SU-DHL-6 (cell line): ENCODE measurements around the gene KATNB1.

Experiments used
- H2AFZ ChIP-seq: fragments of 200-600 bp; sonication (generic); 2 replicates; pipeline ENCODE4 v1.6.1; 2014; ENCODE audit warnings: low read depth, mild to moderate bottlenecking, moderate library complexity, mixed read lengths, antibody characterized with exemption, low read length; ENCODE audit not compliant: severe bottlenecking
- H3F3A ChIP-seq: fragments of 200-600 bp; shearing (Covaris generic); 2 replicates; pipeline ENCODE4 v1.6.0; 2016; ENCODE audit warnings: antibody characterized with exemption, mild to moderate bottlenecking; ENCODE audit not compliant: insufficient read depth
- H3K27ac ChIP-seq: fragments of 200-600 bp; sonication (generic); 2 replicates; pipeline ENCODE4 v1.5.1; 2016; ENCODE audit warnings: low read depth, mild to moderate bottlenecking, low read length, moderate library complexity, mixed read lengths
- H3K27me3 ChIP-seq: fragments of 200-600 bp; sonication (generic), shearing (Covaris generic); 2 replicates; pipeline ENCODE4 v1.6.0; 2014; ENCODE audit warnings: mild to moderate bottlenecking, low read length
- H3K36me3 ChIP-seq: fragments of 200-600 bp; sonication (generic); 2 replicates; pipeline ENCODE4 v1.6.1; 2014; ENCODE audit warnings: mild to moderate bottlenecking, low read length, mixed read lengths
- H3K4me2 ChIP-seq: fragments of 300-600, 200-600 bp; shearing (Covaris generic), sonication (generic); 2 replicates; pipeline ENCODE4 v1.6.0; 2014; ENCODE audit warnings: low read length, low read depth, mild to moderate bottlenecking; ENCODE audit not compliant: poor library complexity, severe bottlenecking
- H3K4me3 ChIP-seq: fragments of 200-600 bp; sonication (generic); 2 replicates; pipeline ENCODE4 v1.5.1; 2014; ENCODE audit warnings: antibody characterized with exemption, low read length, mild to moderate bottlenecking, mixed read lengths; ENCODE audit not compliant: insufficient read depth, poor library complexity, severe bottlenecking
- H3K79me2 ChIP-seq: fragments of 200-600 bp; sonication (generic); 2 replicates; pipeline ENCODE4 v1.6.1; 2014; ENCODE audit warnings: mild to moderate bottlenecking, low read length, moderate library complexity; ENCODE audit not compliant: insufficient read depth
- H3K9ac ChIP-seq: fragments of 200-600 bp; sonication (generic); 2 replicates; pipeline ENCODE4 v1.7.0; 2014; ENCODE audit warnings: mild to moderate bottlenecking, low read length
- H3K9me2 ChIP-seq: fragments of 200-600 bp; sonication (generic); replicated peaks from 2 replicates; pipeline ENCODE4 v1.6.1; 2014; ENCODE audit warnings: low read length; ENCODE audit not compliant: insufficient read depth
- H3K9me3 ChIP-seq: fragments of 200-600 bp; sonication (generic); 2 replicates; pipeline ENCODE4 v1.6.1; 2014; ENCODE audit warnings: low read length, mixed read lengths; ENCODE audit not compliant: insufficient read depth
- H4K20me1 ChIP-seq: fragments of 200-600 bp; sonication (generic); 2 replicates; pipeline ENCODE4 v1.6.1; 2014; ENCODE audit warnings: low read depth, mild to moderate bottlenecking, antibody characterized with exemption, low read length, moderate library complexity, mixed read lengths
- EZH2phosphoT487 ChIP-seq: fragments of 200-600 bp; sonication (generic), shearing (Covaris generic); conservative IDR thresholded peaks from 2 replicates; pipeline ENCODE4 v1.6.1; 2018; ENCODE audit warnings: mild to moderate bottlenecking, antibody characterized with exemption, low read length, moderate library complexity, mixed read lengths
- TF ChIP-seq, protein P1 (sequence below): fragments of 200-600 bp; sonication (generic); IDR thresholded peaks from one replicate; pipeline ENCODE4 v1.5.1; 2017; ENCODE audit warnings: antibody characterized with exemption, mild to moderate bottlenecking, low read length, moderate library complexity; ENCODE audit not compliant: insufficient read depth, poor library complexity, severe bottlenecking

The KATNB1 gene

GRCh38 chr16:57769541-57770145, 34.1 kb downstream of the KATNB1 start:
- H3K27me3 ChIP-seq: no peaks in the 10 kb centered on the region
- H4K20me1 ChIP-seq: no peaks in the 10 kb centered on the region
- TF ChIP-seq, protein P1, sequence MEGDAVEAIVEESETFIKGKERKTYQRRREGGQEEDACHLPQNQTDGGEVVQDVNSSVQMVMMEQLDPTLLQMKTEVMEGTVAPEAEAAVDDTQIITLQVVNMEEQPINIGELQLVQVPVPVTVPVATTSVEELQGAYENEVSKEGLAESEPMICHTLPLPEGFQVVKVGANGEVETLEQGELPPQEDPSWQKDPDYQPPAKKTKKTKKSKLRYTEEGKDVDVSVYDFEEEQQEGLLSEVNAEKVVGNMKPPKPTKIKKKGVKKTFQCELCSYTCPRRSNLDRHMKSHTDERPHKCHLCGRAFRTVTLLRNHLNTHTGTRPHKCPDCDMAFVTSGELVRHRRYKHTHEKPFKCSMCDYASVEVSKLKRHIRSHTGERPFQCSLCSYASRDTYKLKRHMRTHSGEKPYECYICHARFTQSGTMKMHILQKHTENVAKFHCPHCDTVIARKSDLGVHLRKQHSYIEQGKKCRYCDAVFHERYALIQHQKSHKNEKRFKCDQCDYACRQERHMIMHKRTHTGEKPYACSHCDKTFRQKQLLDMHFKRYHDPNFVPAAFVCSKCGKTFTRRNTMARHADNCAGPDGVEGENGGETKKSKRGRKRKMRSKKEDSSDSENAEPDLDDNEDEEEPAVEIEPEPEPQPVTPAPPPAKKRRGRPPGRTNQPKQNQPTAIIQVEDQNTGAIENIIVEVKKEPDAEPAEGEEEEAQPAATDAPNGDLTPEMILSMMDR: no peak
- TF ChIP-seq EZH2phosphoT487: no peak
- no peaks in the 10 kb centered on the region for H3K9me2 ChIP-seq
- no peak overlapping the region for H3K4me3 ChIP-seq
- no peak overlapping the region for H3K9ac ChIP-seq
- H3F3A ChIP-seq: no peaks in the 10 kb centered on the region
- no peak overlapping the region for H3K27ac ChIP-seq
- no peaks in the 10 kb centered on the region for H3K79me2 ChIP-seq
- H3K36me3 ChIP-seq: no peaks in the 10 kb centered on the region
- H3K9me3 ChIP-seq: no peaks in the 10 kb centered on the region
- H2AFZ ChIP-seq: no peak overlapping the region
- no peak overlapping the region for H3K4me2 ChIP-seq

- Histone ChIP-seq H3K36me3 (no peaks in the 10 kb centered on the region), H3K9me3 (no peaks in the 10 kb centered on the region)
These were observed 34.8 kb downstream of the KATNB1 start for GRCh38 chr16:57770361-57770760.

DNA sequence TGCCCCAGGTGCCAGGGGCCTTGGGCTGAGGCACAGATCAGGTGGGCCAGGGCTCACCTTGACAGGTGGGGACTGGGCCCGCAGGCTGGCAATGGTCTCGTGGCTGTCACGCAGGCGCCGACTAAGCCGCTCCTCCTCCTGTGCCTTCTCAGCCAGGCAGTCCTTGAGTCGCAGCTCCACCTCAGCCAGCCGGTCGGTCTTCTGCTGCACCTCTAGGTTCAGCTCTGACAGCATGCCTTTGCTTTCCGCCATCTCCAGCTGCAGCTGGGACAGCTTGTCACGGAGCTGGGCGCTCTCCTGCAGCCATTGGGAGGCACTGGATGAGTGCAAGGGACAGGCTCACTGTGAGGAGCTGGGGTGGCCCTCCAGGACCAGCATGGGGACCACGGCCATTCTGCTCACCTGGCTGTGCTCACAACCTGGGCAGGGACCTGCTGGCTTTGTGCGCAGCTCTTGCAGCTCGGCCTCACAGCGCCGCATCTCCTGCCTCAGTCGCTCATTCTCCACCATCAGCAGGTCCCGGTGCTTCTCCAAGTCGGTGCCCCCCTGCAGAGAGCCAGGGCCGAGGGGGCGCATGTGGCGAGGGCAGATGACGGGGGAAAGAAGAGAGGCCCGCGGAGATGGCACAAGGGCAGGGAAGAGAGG, 35.7 kb downstream of the KATNB1 start:
- H3K4me2 ChIP-seq: no peak overlapping the region
- no peaks in the 10 kb centered on the region for H3K27me3 ChIP-seq
- H3K36me3 ChIP-seq: no peaks in the 10 kb centered on the region
- H3F3A ChIP-seq: no peaks in the 10 kb centered on the region
- TF ChIP-seq, protein P1: no peak
- no peak for TF ChIP-seq EZH2phosphoT487
- H3K9ac ChIP-seq: no peak overlapping the region
- no peaks in the 10 kb centered on the region for H3K9me2 ChIP-seq
- H3K79me2 ChIP-seq: no peaks in the 10 kb centered on the region
- no peaks in the 10 kb centered on the region for H3K9me3 ChIP-seq
- no peaks in the 10 kb centered on the region for H4K20me1 ChIP-seq
- no peak overlapping the region for H3K4me3 ChIP-seq
- no peak overlapping the region for H3K27ac ChIP-seq
- H2AFZ ChIP-seq: no peak overlapping the region

More at GRCh38 chr16:57770361-57770760, 34.8 kb downstream of the KATNB1 start:
- Histone ChIP-seq H3K27me3 (no peaks in the 10 kb centered on the region), H3K4me2 (no peak overlapping the region), H3K27ac (no peak overlapping the region), H3F3A (no peaks in the 10 kb centered on the region), H3K9me2 (no peaks in the 10 kb centered on the region), H3K4me3 (no peak overlapping the region), H3K79me2 (no peaks in the 10 kb centered on the region), H2AFZ (no peak overlapping the region), H3K9ac (no peak overlapping the region), H4K20me1 (no peaks in the 10 kb centered on the region)
- TF ChIP-seq, protein P1: no peak
- TF ChIP-seq EZH2phosphoT487: no peak
